22Rv1 (cell line): Measurements from ENCODE around the gene SLC9A9.

Experiments
- CTCF ChIP-seq: fragments of 450-650 bp; IDR thresholded peaks from 2 replicates; pipeline ENCODE4 v1.5.1; 2017; ENCODE audit warnings: mild to moderate bottlenecking
- ZFX ChIP-seq: fragments of 450-650 bp; IDR thresholded peaks from 2 replicates; pipeline ENCODE4 v1.6.1; 2017; ENCODE audit warnings: antibody characterized with exemption, borderline replicate concordance

DNA sequence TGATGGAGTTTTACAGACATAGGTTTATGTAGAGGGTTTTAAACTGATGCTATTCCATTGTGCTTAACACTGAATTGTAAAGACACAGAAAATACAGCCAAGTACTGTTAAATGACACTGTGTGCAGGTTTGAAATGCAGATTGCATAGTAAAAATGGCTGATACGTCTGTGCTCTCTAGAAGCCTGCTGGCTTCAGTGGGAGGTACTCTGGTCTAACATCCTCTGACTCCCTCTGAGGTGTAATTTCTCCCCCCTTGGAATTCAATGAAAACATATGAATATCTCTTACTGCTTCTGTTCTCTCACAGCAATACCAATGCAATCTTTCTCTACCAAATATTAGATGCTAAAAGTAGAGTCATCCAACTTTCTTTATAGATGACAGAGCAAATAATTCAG is 176.6 kb downstream of the SLC9A9 start:
- TF ChIP-seq CTCF (no peak), ZFX (no peak)
